ENCODE results near the gene LRP2.

The LRP2 gene

DNA sequence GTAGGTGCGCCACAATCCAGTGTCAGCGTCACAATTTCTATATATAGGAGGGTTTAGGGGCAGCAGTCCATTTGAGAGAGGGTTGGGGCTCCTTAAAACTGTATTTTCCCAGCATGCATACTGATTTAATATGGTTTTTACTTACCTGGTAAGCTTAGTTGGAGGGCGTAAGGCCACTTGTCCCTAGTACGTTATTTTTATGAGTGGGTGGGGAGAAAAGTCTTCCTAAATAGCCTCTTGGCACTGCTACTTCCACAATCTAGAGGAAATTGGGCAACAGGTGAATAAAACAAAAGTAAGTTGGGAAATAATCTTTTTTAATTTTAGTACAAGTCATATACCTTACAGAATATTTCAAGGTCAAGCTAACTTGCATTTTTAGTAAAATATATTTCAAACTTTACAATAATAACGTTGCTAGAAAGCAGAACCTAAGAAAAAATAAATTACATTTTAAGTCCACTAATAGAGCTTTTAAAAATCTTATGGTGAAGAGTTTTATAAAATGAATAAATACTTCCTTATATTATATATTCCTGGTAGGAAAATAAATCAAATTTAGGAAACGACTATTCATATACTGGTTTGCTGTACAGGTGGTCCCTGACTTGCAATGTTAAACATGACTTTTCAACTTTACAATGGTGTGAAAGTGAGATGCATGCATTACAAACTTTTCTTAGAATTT, 272.1 kb downstream of the LRP2 start:
- no peak for DNase-seq (ENCODE audit: low read depth)

GRCh38 chr2:169089182-169089581, 273.2 kb downstream of the LRP2 start:
- DNase-seq (ENCODE audit: low read depth), result no peak

- no peak for DNase-seq (ENCODE audit: low read depth)
Observed at GRCh38 chr2:169087757-169088379, 274.5 kb downstream of the LRP2 start.

- DNase-seq (ENCODE audit: low read depth), result no peak
Observed at GRCh38 chr2:169086893-169087467, 275.4 kb downstream of the LRP2 start.

DNA sequence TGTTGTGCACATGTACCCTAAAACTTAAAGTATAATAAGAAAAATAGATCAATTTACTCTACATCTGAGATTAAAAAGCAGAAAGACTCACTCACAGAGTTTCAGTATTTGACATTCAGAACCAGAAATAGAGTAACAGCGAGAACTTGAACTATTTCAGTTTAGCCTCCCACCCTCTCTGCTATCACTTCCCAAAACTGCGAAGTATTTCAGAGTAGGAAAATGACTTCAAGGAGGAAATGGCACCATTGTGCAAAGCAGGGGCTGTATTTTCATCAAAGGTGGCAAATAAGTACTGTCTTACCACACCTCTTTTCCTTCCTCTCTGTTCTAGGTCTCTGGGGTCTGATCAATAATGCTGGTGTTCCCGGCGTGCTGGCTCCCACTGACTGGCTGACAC, 279.3 kb downstream of the LRP2 start:
- DNase-seq (ENCODE audit: low read depth), result no peak

DNA sequence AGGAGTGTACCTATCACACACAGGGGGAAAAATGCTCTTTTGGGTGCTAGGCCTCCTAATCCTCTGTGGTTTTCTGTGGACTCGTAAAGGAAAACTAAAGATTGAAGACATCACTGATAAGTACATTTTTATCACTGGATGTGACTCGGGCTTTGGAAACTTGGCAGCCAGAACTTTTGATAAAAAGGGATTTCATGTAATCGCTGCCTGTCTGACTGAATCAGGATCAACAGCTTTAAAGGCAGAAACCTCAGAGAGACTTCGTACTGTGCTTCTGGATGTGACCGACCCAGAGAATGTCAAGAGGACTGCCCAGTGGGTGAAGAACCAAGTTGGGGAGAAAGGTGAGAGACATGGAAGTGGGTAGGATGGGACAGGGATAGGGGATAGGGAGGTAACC, 280.8 kb downstream of the LRP2 start:
- DNase-seq (ENCODE audit: low read depth), result no peak

DNA sequence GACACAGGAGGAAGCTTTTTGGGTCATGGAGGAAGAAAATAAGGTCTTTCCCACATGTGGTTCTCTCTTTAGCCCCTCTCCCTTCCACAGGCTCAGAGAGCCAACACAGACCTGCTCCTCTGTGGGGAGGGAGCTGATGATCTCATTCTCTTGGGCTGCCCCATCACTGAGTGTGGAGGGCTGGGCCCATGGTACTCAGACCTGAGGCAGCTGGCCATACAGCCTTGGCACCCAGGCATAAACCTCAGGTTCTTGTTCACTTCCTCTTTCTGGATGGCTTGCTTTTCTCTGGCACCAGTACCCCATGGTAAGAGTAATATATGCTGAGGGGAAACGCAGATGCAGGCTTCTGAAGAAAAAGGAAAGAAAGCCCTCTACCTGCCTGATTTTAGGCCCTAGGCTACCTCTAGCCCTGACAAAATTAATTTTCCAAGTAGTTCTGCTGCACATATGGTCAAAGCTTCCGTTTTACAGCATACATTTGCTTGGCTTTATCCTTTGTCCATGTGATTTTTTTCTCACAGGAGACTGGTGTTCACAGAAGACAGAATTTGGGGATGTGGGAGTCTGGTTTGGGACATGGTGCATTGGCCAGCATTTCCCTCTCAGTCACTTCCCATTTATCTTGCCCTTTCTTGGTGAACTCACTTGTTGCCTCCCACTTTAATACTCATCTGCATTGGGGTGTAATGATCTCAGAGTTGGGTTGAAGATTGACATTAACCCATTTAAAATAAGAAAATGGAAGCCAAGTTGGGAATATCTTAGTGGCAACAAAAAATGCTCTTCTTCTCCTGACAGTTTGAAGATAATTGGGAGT, 281.9 kb downstream of the LRP2 start:
- no peak for DNase-seq (ENCODE audit: low read depth)

DNA sequence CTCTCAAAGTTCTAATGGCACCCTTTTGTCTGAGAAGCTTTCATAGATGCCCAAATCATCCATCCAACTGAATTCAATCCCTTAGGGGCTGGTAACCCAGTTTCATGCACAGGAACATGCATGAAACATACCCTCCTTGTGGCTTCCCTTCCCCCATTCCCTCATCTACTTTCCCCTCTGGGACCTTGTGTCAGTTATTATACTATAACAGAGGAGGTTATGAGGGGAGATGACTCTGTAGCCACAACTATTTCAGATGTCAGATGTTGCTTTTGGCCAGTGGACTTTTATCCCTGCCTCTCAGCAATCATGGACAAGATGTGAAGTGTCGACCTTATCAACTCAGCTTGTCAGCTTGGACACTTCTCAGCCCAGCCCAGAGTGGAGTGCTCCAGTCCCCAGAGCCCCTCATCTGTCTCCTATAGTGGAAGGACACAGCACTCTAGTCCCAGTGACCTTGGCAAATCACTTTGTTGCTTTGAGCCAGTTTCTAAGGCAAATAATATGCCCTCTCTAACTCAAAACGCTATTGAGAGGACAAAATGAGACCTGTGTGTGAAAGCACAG, 284.6 kb downstream of the LRP2 start:
- DNase-seq (ENCODE audit: low read depth), result no peak

Measured in stimulated activated CD8-positive, alpha-beta memory T cell treated with anti-CD3 and anti-CD28 coated beads, Interleukin-15, amount 100 ng/mL, for 1 hour (primary cell).